K562 treated with DMSO at 1 percent for 48 hours (cell line): Measurements from ENCODE around the gene GUCY1A1. TPM values are rescaled to one million over a fixed set of nuclear protein-coding genes. Genes with fewer than 3 reads are reported as not detected.

Experiments
- total RNA-seq: library from RNA; unstranded; fragments of 300-600 nt; gene quantifications from 2 replicates; pipeline ENCODE4 v1.2.3, GENCODE V29; 2022; ENCODE audit warnings: low replicate concordance; ENCODE audit errors: extremely low read depth

GUCY1A1 gene, protein sequence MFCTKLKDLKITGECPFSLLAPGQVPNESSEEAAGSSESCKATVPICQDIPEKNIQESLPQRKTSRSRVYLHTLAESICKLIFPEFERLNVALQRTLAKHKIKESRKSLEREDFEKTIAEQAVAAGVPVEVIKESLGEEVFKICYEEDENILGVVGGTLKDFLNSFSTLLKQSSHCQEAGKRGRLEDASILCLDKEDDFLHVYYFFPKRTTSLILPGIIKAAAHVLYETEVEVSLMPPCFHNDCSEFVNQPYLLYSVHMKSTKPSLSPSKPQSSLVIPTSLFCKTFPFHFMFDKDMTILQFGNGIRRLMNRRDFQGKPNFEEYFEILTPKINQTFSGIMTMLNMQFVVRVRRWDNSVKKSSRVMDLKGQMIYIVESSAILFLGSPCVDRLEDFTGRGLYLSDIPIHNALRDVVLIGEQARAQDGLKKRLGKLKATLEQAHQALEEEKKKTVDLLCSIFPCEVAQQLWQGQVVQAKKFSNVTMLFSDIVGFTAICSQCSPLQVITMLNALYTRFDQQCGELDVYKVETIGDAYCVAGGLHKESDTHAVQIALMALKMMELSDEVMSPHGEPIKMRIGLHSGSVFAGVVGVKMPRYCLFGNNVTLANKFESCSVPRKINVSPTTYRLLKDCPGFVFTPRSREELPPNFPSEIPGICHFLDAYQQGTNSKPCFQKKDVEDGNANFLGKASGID
- total RNA-seq, result not detected in 2 replicates

DNA sequence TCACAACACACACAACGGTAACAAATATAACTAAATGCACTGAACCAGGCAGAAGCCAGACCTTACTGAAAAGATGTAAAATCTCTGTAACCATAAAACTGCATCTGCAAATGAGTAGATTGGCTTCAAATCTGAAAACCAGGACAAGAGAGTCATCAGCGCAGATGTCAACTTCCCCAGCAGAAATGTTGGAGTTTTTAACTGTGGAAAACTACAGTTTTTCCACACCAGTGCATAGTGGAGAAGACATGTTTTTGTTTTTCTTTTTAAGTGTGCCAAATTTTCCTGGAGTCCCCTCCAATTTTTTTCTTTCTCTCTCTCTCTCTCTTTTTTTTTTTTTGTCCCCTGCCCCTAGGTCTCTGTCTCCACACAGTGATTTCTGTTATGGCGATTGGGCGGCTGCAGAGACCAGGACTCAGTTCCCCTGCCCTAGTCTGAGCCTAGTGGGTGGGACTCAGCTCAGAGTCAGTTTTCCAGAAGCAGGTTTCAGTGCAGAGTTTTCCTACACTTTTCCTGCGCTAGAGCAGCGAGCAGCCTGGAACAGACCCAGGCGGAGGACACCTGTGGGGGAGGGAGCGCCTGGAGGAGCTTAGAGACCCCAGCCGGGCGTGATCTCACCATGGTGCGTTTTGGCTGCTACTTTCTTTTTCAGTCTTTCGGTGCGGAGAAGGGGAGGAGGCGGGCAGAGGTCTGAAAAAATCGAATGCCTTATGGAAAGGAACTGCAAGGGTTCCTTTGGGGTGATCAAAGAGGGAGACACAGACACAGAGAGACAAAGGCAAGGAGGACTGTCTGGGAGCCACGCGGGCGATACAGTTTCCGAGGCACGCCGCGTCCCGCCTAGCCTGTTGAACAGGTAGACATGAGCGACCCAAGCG lies at the start of gene GUCY1A1:
Gene GUCY1A1, plus strand, starts transcription at position 505 of the 878 bp plus-strand sequence. CDS start 30,020 bp downstream, outside the sequence.

DNA sequence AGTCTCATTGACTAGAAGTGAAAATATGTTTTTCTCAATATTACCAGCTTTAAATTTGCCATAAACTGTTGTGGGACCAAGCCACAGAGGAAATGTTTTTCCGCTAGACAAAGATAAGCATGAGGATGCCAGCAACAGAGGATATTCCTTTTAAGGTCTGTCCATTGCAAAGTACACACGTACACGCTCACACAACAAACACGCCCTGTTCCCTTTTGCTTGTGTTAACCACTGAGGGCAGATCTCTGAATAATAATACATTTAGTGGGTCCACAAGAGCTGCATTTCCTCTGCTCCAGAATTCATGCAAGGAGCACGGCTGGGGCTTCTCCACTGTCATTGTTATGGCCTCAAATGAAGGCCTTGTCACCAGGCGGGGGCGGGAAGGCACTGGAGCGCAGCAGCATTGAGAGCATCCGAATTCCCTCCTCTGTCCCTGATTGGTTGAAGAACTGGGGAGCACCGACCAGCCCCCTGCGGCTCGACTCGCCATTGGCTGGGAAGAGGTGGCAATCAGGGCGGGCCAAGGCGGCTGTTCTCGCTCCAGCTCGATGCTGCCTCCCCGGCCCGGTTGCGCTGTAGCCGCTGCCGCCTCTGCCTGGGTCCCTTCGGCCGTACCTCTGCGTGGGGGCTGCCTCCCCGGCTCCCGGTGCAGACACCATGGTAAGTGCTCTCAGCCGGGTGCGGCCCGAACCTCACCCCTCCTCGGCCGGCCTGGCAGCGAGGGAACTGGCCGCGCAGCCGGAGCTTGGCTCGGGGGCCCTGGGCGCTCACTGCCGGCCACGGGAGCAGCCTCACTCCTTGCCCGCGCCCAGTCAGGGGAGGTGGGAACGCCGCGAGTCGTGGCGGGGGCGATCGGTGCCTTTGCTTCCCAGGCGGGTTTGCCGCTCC lies 92.1 kb downstream of the GUCY1A1 start, which contains the start of gene GUCY1B1:
Gene GUCY1B1, plus strand, starts transcription at position 541 of the 891 bp plus-strand sequence. Its CDS starts 120 bp downstream, at position 661.

Other genes starting within 250 kb of the GUCY1A1 start
- gene GUCY1B1, start 92.2 kb downstream of the GUCY1A1 start, total RNA-seq, result not detected in 2 replicates
- not detected in 2 replicates for gene ASIC5, start 199.4 kb downstream of the GUCY1A1 start, total RNA-seq
- not detected in 2 replicates for gene TDO2, start 236.8 kb downstream of the GUCY1A1 start, total RNA-seq